HG02885 (cell line): Measurements from ENCODE around the gene LTF.
"Not testable (repeated sequence)": the region's sequence is repeated elsewhere in the genome, so short reads cannot be mapped to it uniquely, and the experiment has no call there.

Experiments used
- ATAC-seq: cut with Tn5 transposase; IDR thresholded peaks from one replicate; pipeline ENCODE4 v1.9.1; 2021; ENCODE audit warnings: mild to moderate bottlenecking; ENCODE audit not compliant: unreplicated experiment, poor library complexity

The LTF gene

GRCh38 chr3:46464326-46465195, at the start of gene LTF:
Gene LTF (minus strand): TSS chr3:46464905. CDS start chr3:46464867, 38 bp downstream.
- ATAC-seq, result no peak

GRCh38 chr3:46512191-46512749, 47.6 kb upstream of the LTF start:
- no peak for ATAC-seq

DNA sequence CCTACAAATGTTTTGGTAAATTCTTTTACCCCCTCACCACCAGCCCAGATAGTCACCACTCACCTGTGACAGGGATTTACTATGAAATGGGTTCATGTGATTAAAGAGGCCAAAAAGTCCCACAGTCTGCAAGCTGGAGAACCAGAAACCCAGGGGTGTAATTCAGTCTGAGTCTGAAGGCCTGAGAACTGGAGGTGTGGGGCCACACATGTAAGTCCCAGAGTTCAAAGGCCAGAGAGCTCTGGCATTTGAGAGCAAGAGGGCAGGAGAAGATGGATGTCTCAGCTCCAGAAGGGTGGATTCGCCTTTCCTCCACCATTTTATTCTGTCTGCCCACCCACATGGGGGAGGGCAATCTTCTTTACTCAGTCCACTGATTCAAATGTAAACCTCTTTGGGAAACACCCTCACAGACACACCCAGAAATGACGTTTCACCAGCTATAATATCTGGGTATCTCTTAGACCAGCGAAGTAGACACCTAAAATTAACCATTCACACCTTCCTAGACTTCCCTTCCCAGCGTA, 45.0 kb upstream of the LTF start:
- ATAC-seq, result no peak

GRCh38 chr3:46508850-46509591, 44.3 kb upstream of the LTF start:
- ATAC-seq, result no peak

DNA sequence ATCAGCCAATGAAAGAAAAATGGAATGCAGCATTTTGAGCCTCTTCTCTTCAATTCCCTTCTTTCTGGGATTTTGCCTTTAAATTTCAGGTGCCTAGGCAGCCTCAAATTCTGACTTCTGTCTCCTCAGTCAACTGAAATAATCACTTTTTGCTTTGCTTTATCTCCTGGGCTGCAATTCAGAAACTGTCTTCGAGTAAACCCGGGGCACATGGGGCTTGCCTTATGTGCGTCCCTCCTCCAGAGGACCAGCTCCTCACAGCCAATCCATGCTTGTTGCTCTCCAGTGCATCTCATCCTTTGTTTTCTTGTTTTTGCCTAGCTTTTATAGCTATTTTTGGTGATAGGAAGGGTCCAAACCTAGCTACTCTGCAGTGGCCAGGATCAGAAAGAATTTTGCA, 41.8 kb upstream of the LTF start:
- no peak for ATAC-seq

DNA sequence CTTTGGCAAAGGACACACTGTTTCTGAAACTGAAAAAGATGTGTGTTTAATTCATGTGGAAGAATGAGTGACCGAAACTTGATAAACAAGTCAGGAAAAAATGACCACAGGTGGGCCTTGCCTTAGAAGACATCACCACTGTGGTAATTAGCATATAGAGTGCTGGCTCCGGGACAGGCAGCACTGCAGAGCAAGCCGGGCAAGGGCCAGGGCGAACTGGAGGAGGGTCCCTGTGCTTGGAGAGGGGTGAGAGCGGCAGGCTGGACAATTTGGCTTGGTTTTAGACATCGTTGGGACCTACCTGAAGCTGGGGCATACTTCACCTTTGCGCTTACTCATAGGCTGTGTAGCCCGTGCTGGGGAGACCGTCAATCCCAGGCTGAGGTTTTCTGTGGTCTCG, 41.2 kb upstream of the LTF start:
- no peak for ATAC-seq

DNA sequence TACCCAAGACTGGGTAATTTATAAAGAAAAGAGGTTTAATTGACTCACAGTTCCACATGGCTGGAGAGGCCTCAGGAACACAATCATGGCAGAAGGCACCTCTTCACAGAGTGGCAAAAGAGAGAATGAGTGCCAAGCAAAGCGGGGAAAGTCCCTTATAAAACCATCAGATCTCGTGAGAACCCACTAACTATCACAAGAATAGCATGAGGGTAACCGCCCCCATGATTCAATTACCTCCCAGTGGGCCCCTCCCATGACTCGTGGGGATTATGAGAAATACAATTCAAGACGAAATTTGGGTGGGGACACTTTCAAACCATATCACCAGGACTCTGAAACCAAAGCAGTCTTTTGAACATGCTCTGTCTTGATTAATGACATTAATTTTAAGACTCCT, 40.1 kb upstream of the LTF start:
- ATAC-seq, result no peak

- ATAC-seq, result no peak
Observed at GRCh38 chr3:46503200-46503874, 38.6 kb upstream of the LTF start.

GRCh38 chr3:46501702-46502101, 37.0 kb upstream of the LTF start:
- ATAC-seq, result no peak

GRCh38 chr3:46500656-46501635, 36.2 kb upstream of the LTF start:
- no peak for ATAC-seq

DNA sequence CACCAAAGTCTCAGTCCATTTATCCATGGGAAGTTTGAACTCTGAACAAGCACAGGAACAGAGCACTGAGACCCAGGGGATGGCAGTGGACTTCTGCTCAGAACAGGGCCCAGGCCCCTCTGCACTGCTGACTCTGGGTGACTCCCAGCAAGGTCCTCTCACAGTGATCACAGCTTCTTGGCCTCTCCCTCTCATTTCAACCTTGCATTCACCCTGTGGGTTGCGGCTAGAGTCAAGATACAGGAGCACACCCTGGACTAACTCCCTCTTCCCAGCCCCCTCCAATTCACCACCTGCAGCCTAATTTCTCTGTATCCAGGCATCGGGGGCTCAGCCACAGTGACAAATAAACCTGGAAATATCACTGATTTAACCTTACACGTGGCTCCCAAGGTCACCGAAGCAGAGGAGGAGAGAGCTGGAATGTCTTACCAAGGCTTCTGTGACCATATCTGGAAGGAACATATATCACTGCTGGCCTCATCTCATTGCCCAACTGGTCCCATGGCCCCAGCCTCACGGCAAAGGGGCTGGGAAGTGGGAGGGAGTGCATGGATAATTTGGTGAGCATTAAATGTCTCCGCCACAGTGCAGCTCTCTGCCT, 34.3 kb upstream of the LTF start:
- ATAC-seq, result no peak

DNA sequence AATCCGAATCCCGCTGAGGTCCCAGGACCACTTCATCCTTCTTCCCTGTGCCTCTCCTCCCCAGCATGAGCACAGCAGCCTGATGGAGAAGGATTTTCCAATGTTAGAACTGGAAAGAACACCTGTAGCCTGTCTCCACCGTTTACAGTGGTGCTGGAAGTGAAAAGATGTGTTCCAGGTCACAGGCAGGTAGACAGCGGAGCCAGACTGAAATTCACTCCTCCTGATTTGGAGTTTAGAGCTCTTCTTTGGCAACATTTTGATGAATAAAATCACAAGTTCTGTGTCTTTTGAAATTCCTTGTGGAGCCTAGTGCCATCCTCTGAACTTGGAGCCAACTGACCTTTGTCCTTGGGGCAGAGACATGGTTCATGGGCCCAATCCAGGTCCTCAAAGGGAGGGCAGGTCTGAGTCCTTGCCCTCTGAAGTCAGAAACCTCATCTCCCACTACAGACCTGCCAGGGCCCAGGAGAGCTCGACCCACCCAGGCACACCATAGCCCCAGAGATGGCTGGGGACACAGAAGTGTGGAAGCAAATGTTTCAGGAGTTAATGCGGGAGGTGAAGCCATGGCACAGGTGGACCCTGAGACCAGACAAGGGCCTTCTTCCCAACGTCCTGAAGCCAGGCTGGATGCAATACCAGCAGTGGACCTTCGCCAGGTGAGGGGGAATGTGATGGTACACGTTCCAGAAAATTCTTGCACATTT, 33.0 kb upstream of the LTF start, which contains the start of gene RTP3:
RTP3 (plus strand) TSS at position 421 of the 710 bp plus-strand sequence; CDS start at position 508, 87 bp downstream.
- ATAC-seq, result no peak

GRCh38 chr3:46496746-46497555, 32.2 kb upstream of the LTF start:
- ATAC-seq, result no peak

- ATAC-seq, result no peak
Observed at GRCh38 chr3:46495901-46496456, 31.3 kb upstream of the LTF start.

DNA sequence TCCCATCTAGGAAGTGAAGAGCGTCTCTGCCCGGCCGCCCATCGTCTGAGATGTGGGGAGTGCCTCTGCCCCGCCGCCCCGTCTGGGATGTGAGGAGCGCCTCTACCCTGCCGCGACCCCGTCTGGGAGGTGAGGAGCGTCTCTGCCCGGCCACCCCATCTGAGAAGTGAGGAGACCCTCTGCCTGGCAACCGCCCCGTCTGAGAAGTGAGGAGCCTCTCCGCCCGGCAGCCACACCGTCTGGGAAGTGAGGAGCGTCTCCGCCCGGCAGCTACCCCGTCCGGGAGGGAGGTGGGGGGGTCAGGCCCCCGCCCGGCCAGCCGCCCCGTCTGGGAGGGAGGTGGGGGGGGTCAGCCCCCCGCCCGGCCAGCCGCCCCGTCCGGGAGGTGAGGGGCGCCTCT, 29.8 kb upstream of the LTF start:
- ATAC-seq, result not testable (repeated sequence)

DNA sequence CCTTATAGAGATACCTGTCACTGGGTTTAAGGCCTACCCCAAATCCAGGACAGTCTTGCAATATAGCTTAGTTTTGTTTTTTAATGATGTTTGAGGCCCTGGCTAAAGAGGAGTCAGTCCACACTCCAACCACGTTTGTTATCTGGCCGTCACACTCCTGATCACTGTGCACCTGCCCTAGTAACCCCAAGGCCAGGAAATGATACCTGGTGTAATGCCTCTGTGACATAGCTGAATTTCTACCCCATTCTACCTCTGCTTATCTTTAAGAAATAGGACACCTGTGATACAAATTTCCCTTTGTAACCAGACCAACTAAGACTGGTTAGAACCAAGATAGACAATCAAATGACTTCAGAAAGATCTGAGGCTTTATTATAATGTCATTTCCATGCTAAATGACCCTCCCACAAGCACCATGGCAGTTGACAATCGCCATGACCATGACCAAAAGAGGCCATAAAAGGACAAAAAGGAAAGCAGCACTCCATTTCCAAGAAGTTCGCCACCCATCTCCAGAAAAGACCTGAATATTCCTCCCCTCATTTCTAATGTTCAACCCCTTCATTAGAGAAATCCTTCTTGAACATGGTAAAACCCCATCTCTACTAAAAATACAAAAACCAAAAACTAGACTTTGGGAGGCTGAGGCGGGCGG, 28.3 kb upstream of the LTF start:
- no peak for ATAC-seq
